Activated naive CD8-positive, alpha-beta T cell treated with anti-CD3 and anti-CD28 coated beads, Interleukin-2, amount 10 ng/mL, durations not matched to agents 7 days and 5 days (primary cell): ENCODE data around the gene EXD3. TPM values are rescaled to one million over a fixed set of nuclear protein-coding genes. Genes with fewer than 3 reads are reported as not detected.

Experiments used
- ATAC-seq: fragments of 150-1000 bp; cut with Tn5 transposase; one replicate; pipeline ENCODE4 v1.10.0; 2021; ENCODE audit warnings: low read depth, moderate library complexity
- POLR2A ChIA-PET: fragments of 350-600 bp; sonication (Branson Sonifier 250); formaldehyde crosslinking; loops from one replicate; lab custom pipeline; 2021; ENCODE audit warnings: antibody characterized with exemption; lab: Charles Lee
- DNase-seq: peaks from one replicate; pipeline ENCODE4 v3.0.0; 2021
- H3K27ac Mint-ChIP-seq: one replicate; pipeline ENCODE4 v1.8.0; 2022; ENCODE audit warnings: mild to moderate bottlenecking, mixed read lengths
- H3K27me3 Mint-ChIP-seq: one replicate; pipeline ENCODE4 v1.8.0; 2022; ENCODE audit warnings: mild to moderate bottlenecking, moderate library complexity, mixed read lengths
- H3K36me3 Mint-ChIP-seq: one replicate; pipeline ENCODE4 v1.8.0; 2021; ENCODE audit warnings: mild to moderate bottlenecking, mixed read lengths
- H3K4me1 Mint-ChIP-seq: one replicate; pipeline ENCODE4 v1.8.0; 2021; ENCODE audit warnings: mixed read lengths
- H3K4me3 Mint-ChIP-seq: one replicate; pipeline ENCODE4 v1.8.0; 2022; ENCODE audit warnings: mild to moderate bottlenecking, moderate library complexity, mixed read lengths
- H3K9me3 Mint-ChIP-seq: one replicate; pipeline ENCODE4 v1.8.0; 2021; ENCODE audit warnings: mixed read lengths
- total RNA-seq, 2 experiments: library from RNA; stranded (reverse); gene quantifications; one replicate each; pipeline ENCODE4 v1.2.3, GENCODE V29; 2021

EXD3 gene
- total RNA-seq, 2 experiments from 2014 or later = 23.4 to 24.7 TPM

- no peaks in the 10 kb centered on the region for H3K36me3 Mint-ChIP-seq
- DNase-seq (peak; percentile 18), ATAC-seq (no peak)
- H3K9me3 Mint-ChIP-seq = peaks cover 1% of the 10 kb centered on the region
- POLR2A ChIA-PET = no interaction called here
- H3K27me3 Mint-ChIP-seq = no peaks in the 10 kb centered on the region
- H3K27ac Mint-ChIP-seq = no peak overlapping the region
- H3K4me1 Mint-ChIP-seq = no peaks in the 10 kb centered on the region
- no peak overlapping the region for H3K4me3 Mint-ChIP-seq
Measured at GRCh38 chr9:137370865-137371520, 52.0 kb downstream of the EXD3 start.

GRCh38 chr9:137369911-137370764, 52.8 kb downstream of the EXD3 start:
- ATAC-seq = no peak
- H3K36me3 Mint-ChIP-seq = no peaks in the 10 kb centered on the region
- DNase-seq = peak; percentile 23

GRCh38 chr9:137369061-137369787, 53.7 kb downstream of the EXD3 start:
- Mint-ChIP-seq H3K4me1 (no peaks in the 10 kb centered on the region), H3K9me3 (peaks cover 4% of the 10 kb centered on the region), H3K27ac (no peak overlapping the region), H3K4me3 (no peak overlapping the region), H3K36me3 (no peaks in the 10 kb centered on the region), H3K27me3 (no peaks in the 10 kb centered on the region)
- POLR2A ChIA-PET = interaction anchor here (0.5 kb wide), 1 partner anchor 8 kb away, joined by 3 read pairs; no protein-coding TSS in a partner anchor
- ATAC-seq = no peak
- DNase-seq = peak; percentile 25

More at GRCh38 chr9:137369911-137370764, 52.8 kb downstream of the EXD3 start:
- Mint-ChIP-seq H3K4me1 (no peaks in the 10 kb centered on the region), H3K9me3 (peaks cover 4% of the 10 kb centered on the region), H3K27ac (no peak overlapping the region), H3K4me3 (no peak overlapping the region), H3K27me3 (no peaks in the 10 kb centered on the region)
- POLR2A ChIA-PET = interaction anchor here (0.5 kb wide), 1 partner anchor 9 kb away, joined by 3 read pairs; no protein-coding TSS in a partner anchor

GRCh38 chr9:137368431-137369035, 54.4 kb downstream of the EXD3 start:
- H3K27ac Mint-ChIP-seq = no peak overlapping the region
- ATAC-seq (no peak), DNase-seq (no peak)
- H3K4me1 Mint-ChIP-seq = no peaks in the 10 kb centered on the region
- H3K9me3 Mint-ChIP-seq = peaks cover 7% of the 10 kb centered on the region
- H3K27me3 Mint-ChIP-seq = no peaks in the 10 kb centered on the region
- no peaks in the 10 kb centered on the region for H3K36me3 Mint-ChIP-seq
- POLR2A ChIA-PET = no interaction called here
- H3K4me3 Mint-ChIP-seq = no peak overlapping the region

GRCh38 chr9:137367506-137368430, 55.2 kb downstream of the EXD3 start:
- H3K4me1 Mint-ChIP-seq = no peaks in the 10 kb centered on the region
- H3K9me3 Mint-ChIP-seq = peaks cover 7% of the 10 kb centered on the region
- POLR2A ChIA-PET = no interaction called here
- no peaks in the 10 kb centered on the region for H3K36me3 Mint-ChIP-seq
- no peaks in the 10 kb centered on the region for H3K27me3 Mint-ChIP-seq
- no peak for DNase-seq
- no peak overlapping the region for H3K27ac Mint-ChIP-seq
- no peak for ATAC-seq
- no peak overlapping the region for H3K4me3 Mint-ChIP-seq

- Mint-ChIP-seq H3K4me3 (no peak overlapping the region), H3K9me3 (peaks cover 9% of the 10 kb centered on the region), H3K4me1 (no peaks in the 10 kb centered on the region), H3K27me3 (peaks cover 6% of the 10 kb centered on the region), H3K36me3 (no peaks in the 10 kb centered on the region), H3K27ac (no peak overlapping the region)
- DNase-seq (no peak), ATAC-seq (no peak)
- POLR2A ChIA-PET = no interaction called here
Measured at GRCh38 chr9:137366891-137367381, 56.0 kb downstream of the EXD3 start.

- no peak for ATAC-seq
- Mint-ChIP-seq H3K4me1 (no peaks in the 10 kb centered on the region), H3K4me3 (no peak overlapping the region), H3K36me3 (no peaks in the 10 kb centered on the region), H3K27me3 (peaks cover 7% of the 10 kb centered on the region), H3K9me3 (peaks cover 12% of the 10 kb centered on the region), H3K27ac (no peak overlapping the region)
- no peak for DNase-seq
- POLR2A ChIA-PET = no interaction called here
Measured at GRCh38 chr9:137366445-137366810, 56.5 kb downstream of the EXD3 start.

GRCh38 chr9:137365552-137366444, 57.2 kb downstream of the EXD3 start:
- Mint-ChIP-seq H3K9me3 (peaks cover 12% of the 10 kb centered on the region), H3K27me3 (peaks cover 7% of the 10 kb centered on the region), H3K36me3 (no peaks in the 10 kb centered on the region), H3K4me1 (no peaks in the 10 kb centered on the region), H3K4me3 (no peak overlapping the region), H3K27ac (no peak overlapping the region)
- no peak for DNase-seq
- POLR2A ChIA-PET = no interaction called here
- no peak for ATAC-seq

- Mint-ChIP-seq H3K9me3 (peaks cover 12% of the 10 kb centered on the region), H3K4me1 (no peaks in the 10 kb centered on the region), H3K27me3 (peaks cover 7% of the 10 kb centered on the region), H3K4me3 (no peak overlapping the region), H3K27ac (no peak overlapping the region), H3K36me3 (no peaks in the 10 kb centered on the region)
- POLR2A ChIA-PET = no interaction called here
- DNase-seq (no peak), ATAC-seq (no peak)
Measured at GRCh38 chr9:137365056-137365455, 57.9 kb downstream of the EXD3 start.

- peaks cover 5% of the 10 kb centered on the region for H3K36me3 Mint-ChIP-seq
- no peak overlapping the region for H3K4me3 Mint-ChIP-seq
- peaks cover 7% of the 10 kb centered on the region for H3K27me3 Mint-ChIP-seq
- ATAC-seq = no peak
- POLR2A ChIA-PET = no interaction called here
- no peak for DNase-seq
- H3K4me1 Mint-ChIP-seq = no peaks in the 10 kb centered on the region
- H3K9me3 Mint-ChIP-seq = peaks cover 21% of the 10 kb centered on the region
- no peak overlapping the region for H3K27ac Mint-ChIP-seq
Measured at GRCh38 chr9:137359850-137360249, 63.1 kb downstream of the EXD3 start.

- POLR2A ChIA-PET = no interaction called here
- no peaks in the 10 kb centered on the region for H3K4me1 Mint-ChIP-seq
- ATAC-seq (no peak), DNase-seq (no peak)
- H3K27ac Mint-ChIP-seq = no peak overlapping the region
- peaks cover 7% of the 10 kb centered on the region for H3K27me3 Mint-ChIP-seq
- no peak overlapping the region for H3K4me3 Mint-ChIP-seq
- H3K9me3 Mint-ChIP-seq = peaks cover 18% of the 10 kb centered on the region
- H3K36me3 Mint-ChIP-seq = peaks cover 5% of the 10 kb centered on the region
Measured at GRCh38 chr9:137358126-137358525, 64.8 kb downstream of the EXD3 start.
